ENCODE data around the gene TMEM61. TPM values are rescaled to one million over a fixed set of nuclear protein-coding genes. Genes with fewer than 3 reads are reported as not detected.

Gene TMEM61
- total RNA-seq, 4 donors from 2014 or later: not detected

GRCh38 chr1:54975356-54976108 is 4.9 kb upstream of the TMEM61 start:
- TF ChIP-seq CTCF (IDR thresholded peaks at IDR 0.05; ENCODE audit: low read depth): no peak

GRCh38 chr1:54976747-54977146 is 3.7 kb upstream of the TMEM61 start:
- TF ChIP-seq CTCF (IDR thresholded peaks at IDR 0.05; ENCODE audit: low read depth): no peak

DNA sequence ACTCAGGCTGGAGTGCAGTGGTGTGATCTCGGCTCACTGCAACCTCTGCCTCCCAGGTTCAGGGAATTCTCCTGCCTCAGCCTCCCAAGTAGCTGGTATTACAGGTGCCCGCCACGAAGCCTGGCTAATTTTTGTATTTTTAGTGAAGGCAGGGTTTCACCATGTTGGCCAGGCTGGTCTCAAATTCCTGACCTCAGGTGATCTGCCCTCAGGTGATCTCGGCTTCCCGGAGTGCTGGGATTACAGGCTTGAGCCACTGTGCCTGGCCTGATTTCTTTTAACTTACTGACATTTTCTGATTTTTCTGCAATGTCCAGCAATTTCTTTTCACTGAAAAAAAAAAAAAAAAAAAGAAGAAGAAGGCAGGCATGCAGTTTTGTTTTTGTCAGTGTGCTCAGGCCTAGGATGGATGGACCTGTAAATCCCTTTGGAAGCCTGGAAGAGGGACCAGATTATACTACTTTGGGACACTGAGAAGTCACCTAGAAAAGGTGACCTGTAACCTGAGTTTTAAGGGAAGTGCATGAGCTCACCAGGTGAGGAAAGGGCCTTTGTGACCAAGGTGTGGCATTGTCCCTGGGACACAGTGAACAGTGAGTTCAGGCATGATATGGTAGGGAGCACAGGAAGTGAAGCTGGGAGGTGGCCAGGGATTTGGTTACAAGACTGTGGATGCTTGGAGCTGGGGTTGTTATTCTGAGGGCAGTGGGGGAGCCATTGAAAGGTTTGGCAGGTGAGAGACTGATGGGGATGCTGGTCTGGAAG is 2.7 kb upstream of the TMEM61 start:
- TF ChIP-seq CTCF (IDR thresholded peaks at IDR 0.05; ENCODE audit: low read depth): no peak

DNA sequence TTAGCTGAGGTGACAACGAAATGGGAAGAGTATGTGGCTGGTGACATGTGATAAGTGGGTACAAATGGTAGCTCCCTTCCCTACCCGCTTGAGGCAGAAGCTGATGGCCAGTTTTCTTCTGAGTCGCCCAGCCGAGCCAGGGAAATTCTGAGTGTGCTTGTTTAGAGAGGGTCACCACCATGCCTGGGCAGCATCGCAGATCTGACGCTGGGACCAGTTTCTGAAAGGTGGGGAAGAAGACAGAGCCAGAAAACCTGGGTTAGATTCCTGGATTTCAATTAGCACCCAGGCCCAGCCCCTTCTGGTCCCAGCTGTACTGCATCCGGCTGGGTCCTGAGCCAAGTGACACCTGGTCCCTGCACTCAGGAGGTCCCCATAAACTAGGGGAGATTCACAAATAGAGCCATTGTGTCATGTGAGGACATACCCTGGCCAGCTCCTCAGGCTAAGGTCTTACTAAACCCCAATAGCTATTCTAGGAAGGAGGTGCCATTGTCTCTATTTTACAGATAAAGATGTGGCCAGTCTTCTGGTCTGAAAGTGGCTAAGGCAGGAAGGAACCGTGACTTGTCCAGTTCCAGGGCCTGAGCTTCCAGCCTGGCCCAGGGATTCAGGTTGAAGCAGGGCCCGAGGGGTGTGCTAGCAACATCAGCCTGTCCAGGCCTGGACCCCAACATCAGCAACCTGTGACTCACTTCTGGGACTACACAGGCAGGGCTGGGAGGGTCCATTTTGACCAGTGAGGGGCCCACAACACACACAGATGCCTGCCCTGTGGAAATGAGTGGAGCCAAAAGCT is 1.7 kb upstream of the TMEM61 start:
- no peak for TF ChIP-seq CTCF (IDR thresholded peaks at IDR 0.05; ENCODE audit: low read depth)

DNA sequence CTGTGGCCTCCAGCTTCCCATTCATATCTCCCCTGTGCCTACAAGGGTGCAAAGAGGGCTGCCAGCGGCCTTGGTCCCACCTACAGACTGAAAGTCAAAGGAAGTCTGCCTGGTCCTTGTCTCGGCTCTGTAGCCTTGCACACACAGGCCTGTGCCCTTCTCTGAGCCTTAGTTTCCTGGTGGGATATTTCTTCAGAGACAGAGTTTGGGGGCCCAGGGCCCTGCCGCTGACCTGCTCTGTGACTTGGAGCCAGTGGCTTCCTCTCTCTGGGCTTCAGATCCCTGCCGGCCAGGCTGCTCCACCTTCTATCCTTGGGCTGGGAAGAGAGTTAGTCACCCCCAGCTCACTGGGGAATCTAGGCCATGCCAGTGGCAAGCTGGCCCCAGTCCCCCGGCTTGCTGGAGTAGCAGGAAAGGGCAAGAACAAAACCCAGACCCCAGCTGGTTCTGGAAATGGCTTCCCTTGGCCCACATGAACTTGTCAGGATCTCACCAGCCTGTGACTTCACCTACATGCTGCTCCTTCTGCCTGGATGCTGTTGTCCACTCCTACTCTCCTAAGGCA is 1.0 kb upstream of the TMEM61 start:
- no peak for TF ChIP-seq CTCF (IDR thresholded peaks at IDR 0.05; ENCODE audit: low read depth)

DNA sequence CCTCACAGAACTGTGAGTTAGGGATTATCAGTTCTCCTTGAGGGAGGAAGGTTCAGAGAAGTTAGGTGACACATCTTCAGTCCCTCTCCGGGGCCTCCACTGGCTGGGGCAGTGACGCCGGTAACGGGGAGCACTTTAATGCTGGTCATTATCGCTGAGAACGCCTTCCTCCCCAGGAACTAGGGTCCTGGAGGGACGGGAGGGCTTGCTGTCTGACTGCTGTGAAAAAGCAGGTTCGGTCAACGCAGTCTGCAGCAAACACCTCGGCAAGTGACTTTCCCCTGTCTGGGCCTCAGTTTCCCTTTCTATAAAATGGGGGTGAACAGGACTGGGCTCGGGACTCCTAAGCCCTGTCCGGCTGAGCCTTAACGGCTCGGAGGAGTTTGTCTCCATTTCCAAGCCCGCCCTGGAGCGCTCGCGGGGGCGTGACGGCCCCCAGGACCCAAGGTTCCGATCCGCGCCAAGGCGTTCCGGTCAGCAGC is 341 bp upstream of the TMEM61 start:
- no peak for TF ChIP-seq CTCF (IDR thresholded peaks at IDR 0.05; ENCODE audit: low read depth)

Data from subcutaneous adipose tissue (tissue), 4 donors.